Esophagus muscularis mucosa (tissue), 4 donors: Measurements from ENCODE around the gene SOBP.

Source experiments
- CTCF ChIP-seq, 3 experiments: fragments of 200-600 bp in 2 of 3; fragments of 450-650 bp in 1 of 3; sonication (generic) in 2 of 3; IDR thresholded peaks; one replicate each; pipeline ENCODE4 v1.5.1; 2017 to 2019; ENCODE audit warnings: antibody characterized with exemption in 3 of 3, mild to moderate bottlenecking in 2 of 3, moderate library complexity in 1 of 3
- EP300 ChIP-seq: sonication (generic); formaldehyde crosslinking; IDR thresholded peaks from one replicate; pipeline ENCODE4 v1.6.1; 2017; ENCODE audit warnings: antibody characterized with exemption
- POLR2AphosphoS5 ChIP-seq, 2 donors: sonication (generic); formaldehyde crosslinking; IDR thresholded peaks; one replicate each; pipeline ENCODE4 v1.6.1; 2017; ENCODE audit warnings: antibody characterized with exemption in 2 of 2

- TF ChIP-seq EP300 (no peak), POLR2AphosphoS5 (IDR thresholded peaks at IDR 0.05) (no peak), CTCF (IDR thresholded peaks at IDR 0.05) (no peak)
These were observed 66.2 kb downstream of the SOBP start for GRCh38 chr6:107556082-107556481.
